GM10248 (cell line): ENCODE results near the gene HMCN1.

Source experiments
- CTCF ChIA-PET: fragments of 300-600 bp; sonication (Branson Sonifier 250); formaldehyde crosslinking; extraction: SDS; loops from one replicate; lab custom pipeline; 2021; ENCODE audit warnings: antibody characterized with exemption; lab: Yijun Ruan, JAX
- POLR2A ChIA-PET: fragments of 350-650 bp; sonication (Branson Sonifier 250); formaldehyde crosslinking; extraction: SDS; loops from one replicate; lab custom pipeline; 2020; ENCODE audit warnings: antibody characterized with exemption; lab: Yijun Ruan, JAX
- DNase-seq: peaks from one replicate; pipeline ENCODE4 v3.0.0; 2012; ENCODE audit errors: extremely low spot score
- CTCF ChIP-seq: IDR thresholded peaks from 2 replicates; pipeline ENCODE4 v1.5.1; 2012; ENCODE audit warnings: mild to moderate bottlenecking, low read depth; ENCODE audit errors: extremely low read depth, missing control alignments, control extremely low read depth

HMCN1 gene

DNA sequence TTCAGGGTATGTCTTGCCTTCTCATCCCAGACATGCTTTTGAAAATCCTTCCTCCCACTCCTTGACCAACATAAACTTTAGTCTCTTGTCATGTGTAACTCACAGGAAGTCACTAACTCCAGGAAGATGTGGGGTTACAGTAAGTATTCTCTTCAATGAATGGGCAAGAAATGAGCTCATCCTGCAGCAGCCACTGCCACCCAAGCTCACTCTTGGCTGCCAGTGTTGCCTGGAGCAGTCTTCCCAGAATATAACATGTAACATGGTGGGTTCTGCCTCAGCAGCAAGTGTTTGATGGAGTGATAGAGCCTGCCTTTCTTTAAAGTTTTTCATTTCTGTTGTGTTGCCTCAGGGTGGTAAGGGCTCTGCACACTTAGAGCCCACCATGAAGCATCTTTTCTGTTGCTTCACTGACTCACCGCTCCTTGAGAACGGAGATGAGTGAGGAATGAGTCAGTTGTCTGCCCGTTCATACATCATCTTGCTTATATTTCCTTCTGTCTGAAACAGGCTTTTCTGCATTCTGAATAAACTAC lies 453.9 kb downstream of the HMCN1 start:
- no peak for DNase-seq
- no peak for TF ChIP-seq CTCF
- ChIA-PET CTCF (interaction anchor here (1.0 to 2.0 kb wide), 4 partner anchors 8 to 15 kb away, joined by 3 to 5 read pairs (median 4); no protein-coding TSS in a partner anchor), POLR2A (no interaction called here)

DNA sequence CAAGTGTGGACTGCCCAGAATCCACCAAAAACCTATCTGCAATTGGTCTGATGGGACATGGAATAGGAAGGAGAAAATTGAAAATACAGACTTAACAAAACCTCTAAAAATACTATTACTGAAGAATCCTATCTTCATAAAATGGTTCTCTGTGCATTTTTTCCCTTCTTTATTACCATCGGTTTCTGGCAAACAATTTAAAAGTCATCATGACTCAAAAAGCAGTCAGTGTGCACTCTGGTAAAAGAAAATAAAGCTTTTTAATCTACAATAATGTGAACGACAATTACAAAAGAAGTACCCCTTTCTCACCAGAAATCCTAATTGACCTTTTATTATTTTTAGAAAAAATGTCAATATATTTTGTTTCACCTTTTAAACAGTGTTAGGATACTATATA lies 454.5 kb downstream of the HMCN1 start:
- TF ChIP-seq CTCF, result no peak
- DNase-seq, result no peak
- ChIA-PET CTCF (interaction anchor here (1.3 to 2.0 kb wide), 3 partner anchors 15 to 42 kb away, joined by 3 to 5 read pairs (median 3); no protein-coding TSS in a partner anchor), POLR2A (no interaction called here)

DNA sequence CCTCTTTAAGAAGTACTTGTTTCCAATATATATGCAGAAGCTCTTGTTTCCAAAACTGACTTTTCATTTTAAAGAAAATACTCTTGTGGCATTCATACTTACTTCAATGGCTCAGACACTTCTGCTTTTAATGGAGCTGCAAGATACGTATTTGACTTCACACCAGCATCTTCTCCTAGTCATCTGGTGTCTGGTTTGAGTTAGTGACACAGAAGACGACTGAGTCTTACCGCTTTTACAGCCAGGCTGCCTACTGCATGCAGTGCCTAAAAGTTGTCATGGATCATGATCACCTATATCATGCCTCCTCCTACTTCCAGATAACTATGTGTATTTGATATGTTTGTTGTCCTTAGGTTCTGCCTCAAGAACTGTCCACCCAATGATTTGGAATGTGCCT lies 455.0 kb downstream of the HMCN1 start:
- no peak for TF ChIP-seq CTCF
- CTCF ChIA-PET, result interaction anchor here (1.3 to 2.0 kb wide), 3 partner anchors 14 to 43 kb away, joined by 3 to 5 read pairs (median 3); no protein-coding TSS in a partner anchor
- no peak for DNase-seq
- POLR2A ChIA-PET, result no interaction called here

DNA sequence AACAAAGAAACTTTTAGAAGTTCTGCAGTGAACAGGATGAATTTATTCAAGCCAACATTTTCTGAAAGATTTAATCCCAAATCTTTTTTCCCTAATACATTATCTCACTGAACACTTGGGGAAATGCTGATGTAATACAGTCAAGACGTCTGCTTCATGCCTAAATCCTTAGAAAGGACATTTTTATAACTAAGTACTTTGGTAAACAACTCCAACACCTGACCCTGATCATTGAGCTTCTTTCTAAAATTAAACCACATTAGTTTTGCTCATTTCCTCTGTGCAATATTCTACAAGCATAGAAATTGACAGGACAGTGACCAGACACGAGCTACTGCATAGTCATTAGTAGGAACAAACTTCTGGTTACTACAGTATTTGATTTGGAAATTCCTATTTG lies 457.3 kb downstream of the HMCN1 start:
- TF ChIP-seq CTCF, result no peak
- POLR2A ChIA-PET, result no interaction called here
- DNase-seq, result no peak
- CTCF ChIA-PET, result interaction anchor here (1.1 to 1.7 kb wide), 2 partner anchors 19 to 37 kb away, joined by 3 to 4 read pairs; no protein-coding TSS in a partner anchor

- ChIA-PET CTCF (interaction anchor here (1.6 kb wide), 1 partner anchor 473 kb away, joined by 4 read pairs; no protein-coding TSS in a partner anchor), POLR2A (no interaction called here)
- TF ChIP-seq CTCF, result no peak
- DNase-seq, result no peak
These were observed 459.0 kb downstream of the HMCN1 start for GRCh38 chr1:186193224-186193623.

DNA sequence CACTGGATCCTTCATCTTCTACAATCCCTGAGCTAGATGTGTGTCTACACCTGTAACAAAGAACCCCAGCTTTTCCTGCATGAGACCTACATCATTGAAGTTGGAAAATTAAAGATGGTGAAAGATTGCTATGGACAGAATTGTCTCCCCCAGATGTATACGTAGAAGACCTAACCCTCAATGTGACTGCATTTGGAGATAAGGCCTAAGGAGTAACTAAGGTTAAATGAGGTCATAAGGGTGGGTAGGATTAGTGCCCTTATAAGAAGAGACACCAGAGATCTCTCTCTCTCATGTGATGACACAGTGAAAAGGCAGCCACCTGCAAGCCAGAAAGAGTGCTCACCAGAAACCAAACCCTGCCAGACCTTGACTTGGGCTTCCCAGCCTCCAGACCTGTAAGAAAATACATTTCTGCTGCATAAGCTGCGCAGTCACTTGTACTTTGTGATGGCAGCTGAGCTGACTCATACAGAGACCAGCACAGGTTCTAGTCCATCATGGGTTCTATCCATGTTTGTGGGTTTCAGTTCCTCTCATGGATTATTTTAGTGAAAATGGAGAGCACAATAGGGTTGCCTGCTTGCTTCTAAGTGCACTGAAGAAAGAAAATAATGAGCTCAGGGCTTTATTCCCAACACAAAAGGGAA lies 460.0 kb downstream of the HMCN1 start:
- peak; percentile 16 for DNase-seq
- TF ChIP-seq CTCF, result no peak
- CTCF ChIA-PET, result interaction anchor here (1.3 to 1.6 kb wide), 2 partner anchors 11 to 474 kb away, joined by 3 to 4 read pairs; no protein-coding TSS in a partner anchor
- POLR2A ChIA-PET, result no interaction called here
